SK-N-SH (cell line): ENCODE measurements around the gene ERC2. TPM values are rescaled to one million over a fixed set of nuclear protein-coding genes. Genes with fewer than 3 reads are reported as not detected.

Experiments
- CTCF ChIA-PET: fragments of 300-600, 350-600 bp; formaldehyde crosslinking; extraction: SDS; loops from one replicate; lab custom pipeline; 2021; lab: Yijun Ruan, JAX
- POLR2A ChIA-PET: fragments of 350-600 bp; sonication (Branson Sonifier 250); formaldehyde crosslinking; extraction: SDS; loops from one replicate; lab custom pipeline; 2020; ENCODE audit warnings: antibody characterized with exemption, inconsistent platforms; lab: Yijun Ruan, JAX
- DNase-seq: peaks from one replicate; pipeline ENCODE4 v3.0.0; 2012
- H2AFZ ChIP-seq: fragments of 200-600 bp; sonication (generic); 2 replicates; pipeline ENCODE4 v1.8.1; 2016; ENCODE audit warnings: antibody characterized with exemption, mild to moderate bottlenecking, low read depth
- H3F3A ChIP-seq: fragments of 200-600 bp; sonication (generic); replicated peaks from 2 replicates; pipeline ENCODE3; 2016; ENCODE audit warnings: antibody characterized with exemption, mild to moderate bottlenecking; ENCODE audit not compliant: insufficient read depth
- H3K27ac ChIP-seq, 2 experiments: fragments of 200-500 bp in 1 of 2; fragments of 200-600 bp in 1 of 2; sonication (Bioruptor generic) in 1 of 2; sonication (generic), shearing (Covaris generic) in 1 of 2; 2 replicates each; pipeline versions ENCODE4 v1.5.1 to v1.6.1; 2014 to 2016; ENCODE audit warnings: low read depth in 2 of 2, inconsistent platforms in 1 of 2, low read length in 1 of 2, mild to moderate bottlenecking in 1 of 2, mixed read lengths in 1 of 2
- H3K27me3 ChIP-seq: fragments of 200-600 bp; sonication (generic), shearing (Covaris generic); 2 replicates; pipeline ENCODE4 v1.6.1; 2016; ENCODE audit warnings: mixed run types; ENCODE audit not compliant: insufficient read depth
- H3K36me3 ChIP-seq, 2 experiments: fragments of 200-500 bp in 1 of 2; fragments of 200-600 bp in 1 of 2; sonication (Bioruptor generic) in 1 of 2; sonication (generic) in 1 of 2; replicated peaks in 1 of 2; 2 replicates each; pipeline versions ENCODE3 to v1.5.1; 2014 to 2016; ENCODE audit warnings: low read length in 1 of 2, mild to moderate bottlenecking in 1 of 2; ENCODE audit not compliant: insufficient read depth in 2 of 2, control insufficient read depth in 1 of 2
- H3K4me1 ChIP-seq, 2 experiments: fragments of 200-500 bp in 1 of 2; fragments of 200-600 bp in 1 of 2; sonication (Bioruptor generic) in 1 of 2; sonication (generic), shearing (Covaris generic) in 1 of 2; 2 replicates each; pipeline versions ENCODE4 v1.5.1 to v1.6.1; 2014 to 2016; ENCODE audit warnings: low read depth in 1 of 2, low read length in 1 of 2, mixed run types in 1 of 2; ENCODE audit not compliant: insufficient read depth in 2 of 2, control insufficient read depth in 1 of 2
- H3K4me2 ChIP-seq: fragments of 200-600 bp; sonication (generic), shearing (Covaris generic); 2 replicates; pipeline ENCODE4 v1.6.1; 2017; ENCODE audit warnings: mixed run types
- H3K4me3 ChIP-seq, 2 experiments: fragments of 200-500 bp in 1 of 2; fragments of 200-600 bp in 1 of 2; sonication (Bioruptor generic) in 1 of 2; sonication (generic), shearing (Covaris generic) in 1 of 2; 2 replicates each; pipeline versions ENCODE4 v1.5.1 to v1.8.1; 2014 to 2016; ENCODE audit warnings: low read depth in 2 of 2, inconsistent platforms in 1 of 2, low read length in 1 of 2, mild to moderate bottlenecking in 1 of 2, mixed read lengths in 1 of 2, moderate library complexity in 1 of 2
- H3K79me2 ChIP-seq: fragments of 200-600 bp; sonication (generic); 2 replicates; pipeline ENCODE4 v1.8.1; 2017; ENCODE audit warnings: mild to moderate bottlenecking; ENCODE audit not compliant: insufficient read depth
- H3K9ac ChIP-seq: fragments of 200-600 bp; sonication (generic); 2 replicates; pipeline ENCODE4 v1.6.1; 2017; ENCODE audit warnings: mixed run types
- H3K9me2 ChIP-seq: fragments of 200-600 bp; sonication (generic); 2 replicates; pipeline ENCODE4 v1.6.1; 2017; ENCODE audit warnings: mixed run types
- H3K9me3 ChIP-seq: fragments of 200-600 bp; sonication (generic); 2 replicates; pipeline ENCODE4 v1.6.1; 2017; ENCODE audit warnings: mixed run types, mild to moderate bottlenecking, moderate library complexity
- H4K20me1 ChIP-seq: fragments of 200-600 bp; sonication (generic); 2 replicates; pipeline ENCODE4 v1.6.1; 2017; ENCODE audit warnings: mild to moderate bottlenecking, mixed run types; ENCODE audit not compliant: insufficient read depth
- ELF1 ChIP-seq: IDR thresholded peaks from 2 replicates; pipeline ENCODE4 v1.4.0; 2012
- GABPA ChIP-seq: IDR thresholded peaks from 2 replicates; pipeline ENCODE4 v1.4.0; 2012; ENCODE audit warnings: low read depth, mild to moderate bottlenecking
- IRF3 ChIP-seq: fragments of 150-350 bp; IDR thresholded peaks from 2 replicates; pipeline ENCODE4 v1.6.1; 2016; ENCODE audit warnings: mild to moderate bottlenecking, low read depth, low read length
- JUND ChIP-seq: IDR thresholded peaks from 2 replicates; pipeline ENCODE4 v1.4.0; 2012
- MXI1 ChIP-seq: IDR thresholded peaks from 2 replicates; pipeline ENCODE4 v1.6.1; 2012; ENCODE audit warnings: mild to moderate bottlenecking, low read depth, low read length, improper control_type of control experiment
- NRF1 ChIP-seq: IDR thresholded peaks from 2 replicates; pipeline ENCODE4 v1.6.1; 2012; ENCODE audit warnings: low read depth, mild to moderate bottlenecking, low read length
- PBX3 ChIP-seq: IDR thresholded peaks from 2 replicates; pipeline ENCODE4; 2012
- REST ChIP-seq: IDR thresholded peaks from 2 replicates; pipeline ENCODE4 v1.6.1; 2012; ENCODE audit warnings: mild to moderate bottlenecking, low read depth, low read length, moderate library complexity
- RFX5 ChIP-seq: IDR thresholded peaks from 2 replicates; pipeline ENCODE4 v1.6.1; 2012; ENCODE audit warnings: mild to moderate bottlenecking, improper control_type of control experiment, low read length
- SIN3A ChIP-seq: IDR thresholded peaks from 2 replicates; pipeline ENCODE4 v1.6.1; 2012; ENCODE audit warnings: low read depth, mild to moderate bottlenecking, low read length, moderate library complexity, borderline replicate concordance
- TCF12 ChIP-seq: IDR thresholded peaks from 2 replicates; pipeline ENCODE4 v1.4.0; 2012
- TEAD4 ChIP-seq: IDR thresholded peaks from 2 replicates; pipeline ENCODE4 v1.4.0; 2012; ENCODE audit warnings: mild to moderate bottlenecking, borderline replicate concordance; ENCODE audit not compliant: insufficient read depth
- USF2 ChIP-seq: fragments of 150-350 bp; IDR thresholded peaks from 2 replicates; pipeline ENCODE4 v1.6.1; 2017; ENCODE audit warnings: antibody characterized with exemption, low read length, low read depth, borderline replicate concordance
- ZBTB33 ChIP-seq: IDR thresholded peaks from 2 replicates; pipeline ENCODE4 v1.4.0; 2012; ENCODE audit warnings: low read depth, borderline replicate concordance
- WGBS: methylation state at CpG from one replicate; pipeline ENCODE4 v1.1.6; 2017; ENCODE audit warnings: low lambda C conversion rate; 5-methylcytosine and 5-hydroxymethylcytosine counted together
- polyA plus RNA-seq, 3 experiments: library from polyadenylated mRNA; depleted of rRNA; stranded (reverse); fragments of >200 nt; gene quantifications; 2 replicates each; pipeline ENCODE4 v1.2.3, GENCODE V29; 2012

ERC2 gene
- polyA plus RNA-seq, 1 of the 3 experiments (the other 2 are of a cell fraction) = 1.6 TPM

- CTCF ChIA-PET = no interaction called here
- Histone ChIP-seq H3K9me3 (no peaks in the 10 kb centered on the region), H3K27me3 (no peaks in the 10 kb centered on the region; the same call in 1 of the 2 replicates)
Measured at GRCh38 chr3:55541456-55541855, 926.8 kb downstream of the ERC2 start.

More at GRCh38 chr3:55541456-55541855, 926.8 kb downstream of the ERC2 start:
- no peaks in the 10 kb centered on the region for H4K20me1 ChIP-seq
- no peaks in the 10 kb centered on the region for H3K36me3 ChIP-seq
- no peak for DNase-seq
- no peaks in the 10 kb centered on the region; a peak in 1 of 4 replicates for H3K4me1 ChIP-seq
- H3K4me3 ChIP-seq = no peak overlapping the region
- no peaks in the 10 kb centered on the region for H3K79me2 ChIP-seq
- H2AFZ ChIP-seq = no peak overlapping the region
- H3K9me2 ChIP-seq = no peaks in the 10 kb centered on the region
- no peaks in the 10 kb centered on the region for H3F3A ChIP-seq
- 17% methylated on average over 2 of the region's 2 CpGs for WGBS
- no peak overlapping the region for H3K4me2 ChIP-seq
- H3K27ac ChIP-seq = no peak overlapping the region
- POLR2A ChIA-PET = no interaction called here
- no peak overlapping the region for H3K9ac ChIP-seq
- TF ChIP-seq JUND (no peak), SIN3A (no peak), TEAD4 (no peak), NRF1 (no peak), GABPA (no peak), REST (no peak), USF2 (no peak), ZBTB33 (no peak), PBX3 (no peak), ELF1 (no peak), RFX5 (no peak), TCF12 (no peak), MXI1 (no peak), IRF3 (no peak)
